ENCODE measurements around the gene TCF4. TPM values are rescaled to one million over a fixed set of nuclear protein-coding genes. Genes with fewer than 3 reads are reported as not detected.

TCF4 gene
- total RNA-seq, 4 donors from 2014 or later: 80.9 to 172 (median 94.0) TPM

DNA sequence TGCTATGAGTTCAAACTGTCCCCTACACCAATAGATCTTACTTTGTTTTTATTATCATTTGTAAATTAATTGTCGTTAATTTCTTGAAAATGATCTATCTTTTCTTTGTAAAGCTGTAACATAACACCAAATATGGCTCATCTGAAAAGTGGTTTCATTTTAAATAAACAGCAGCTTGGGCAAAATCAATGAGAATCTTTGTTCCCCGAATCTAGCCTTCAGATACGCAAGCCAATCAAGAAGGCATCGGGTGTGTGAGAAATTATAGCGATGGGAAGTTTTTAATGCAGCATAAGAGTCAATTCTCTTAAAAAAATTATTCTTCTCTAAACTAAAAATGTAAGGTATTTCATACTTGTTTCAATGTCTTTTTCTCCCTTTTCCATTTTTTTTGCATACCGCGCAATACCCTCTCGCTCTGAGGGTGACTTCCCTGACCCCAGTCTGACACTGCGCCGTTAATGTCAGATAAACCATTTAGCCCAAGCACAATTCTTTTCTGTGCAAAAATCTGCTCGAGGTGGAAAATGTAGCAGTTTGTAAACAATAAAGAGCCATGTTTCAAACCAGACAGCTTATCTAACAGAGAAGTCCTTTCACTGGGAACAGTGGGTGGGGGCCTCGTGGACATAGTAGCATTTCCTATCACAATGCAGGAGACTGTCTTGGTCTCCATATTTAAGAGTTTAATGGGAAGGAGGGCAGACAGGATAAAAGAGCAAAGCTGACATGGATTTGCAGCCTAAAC lies 129.4 kb downstream of the TCF4 start:
- H3K4me1 ChIP-seq: no peaks in the 10 kb centered on the region
- TF ChIP-seq EP300 (IDR thresholded peaks at IDR 0.05) (no peak), POLR2A (IDR thresholded peaks at IDR 0.05) (no peak), POLR2AphosphoS5 (IDR thresholded peaks at IDR 0.05) (no peak)
- TF ChIP-seq, protein P1, sequence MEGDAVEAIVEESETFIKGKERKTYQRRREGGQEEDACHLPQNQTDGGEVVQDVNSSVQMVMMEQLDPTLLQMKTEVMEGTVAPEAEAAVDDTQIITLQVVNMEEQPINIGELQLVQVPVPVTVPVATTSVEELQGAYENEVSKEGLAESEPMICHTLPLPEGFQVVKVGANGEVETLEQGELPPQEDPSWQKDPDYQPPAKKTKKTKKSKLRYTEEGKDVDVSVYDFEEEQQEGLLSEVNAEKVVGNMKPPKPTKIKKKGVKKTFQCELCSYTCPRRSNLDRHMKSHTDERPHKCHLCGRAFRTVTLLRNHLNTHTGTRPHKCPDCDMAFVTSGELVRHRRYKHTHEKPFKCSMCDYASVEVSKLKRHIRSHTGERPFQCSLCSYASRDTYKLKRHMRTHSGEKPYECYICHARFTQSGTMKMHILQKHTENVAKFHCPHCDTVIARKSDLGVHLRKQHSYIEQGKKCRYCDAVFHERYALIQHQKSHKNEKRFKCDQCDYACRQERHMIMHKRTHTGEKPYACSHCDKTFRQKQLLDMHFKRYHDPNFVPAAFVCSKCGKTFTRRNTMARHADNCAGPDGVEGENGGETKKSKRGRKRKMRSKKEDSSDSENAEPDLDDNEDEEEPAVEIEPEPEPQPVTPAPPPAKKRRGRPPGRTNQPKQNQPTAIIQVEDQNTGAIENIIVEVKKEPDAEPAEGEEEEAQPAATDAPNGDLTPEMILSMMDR (IDR thresholded peaks at IDR 0.05): no peak
- H3K4me3 ChIP-seq: no peak overlapping the region
- no peak overlapping the region for H3K27ac ChIP-seq
- H3K9me3 ChIP-seq: no peaks in the 10 kb centered on the region
- H3K36me3 ChIP-seq: peaks cover 11% of the 10 kb centered on the region
- H3K27me3 ChIP-seq: no peaks in the 10 kb centered on the region
- 85% methylated on average over 12 of the region's 12 CpGs for WGBS
- no peak for DNase-seq (ENCODE audit: low spot score in 2 of 2)

DNA sequence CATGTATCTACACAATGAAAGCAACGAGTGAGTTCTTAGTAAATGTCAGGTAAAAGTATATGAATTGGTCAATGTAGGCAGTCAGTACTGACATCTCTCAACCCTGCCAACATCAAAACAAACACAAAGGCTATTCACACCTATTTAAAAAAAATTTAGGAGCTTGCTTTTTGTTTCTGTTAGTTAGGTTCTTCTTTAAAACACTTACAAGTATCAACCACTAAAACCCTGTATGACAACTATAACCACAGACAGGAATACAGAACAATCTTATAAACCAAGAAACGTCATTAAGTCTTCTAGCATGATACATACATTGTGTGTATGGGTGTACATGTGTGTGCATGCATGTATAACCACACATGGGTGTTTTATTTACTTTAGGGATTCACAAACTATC lies 131.0 kb downstream of the TCF4 start:
- TF ChIP-seq EP300 (IDR thresholded peaks at IDR 0.05) (no peak), POLR2AphosphoS5 (IDR thresholded peaks at IDR 0.05) (no peak), POLR2A (IDR thresholded peaks at IDR 0.05) (no peak)
- TF ChIP-seq, protein P1 (IDR thresholded peaks at IDR 0.05): no peak
- H3K27ac ChIP-seq: no peak overlapping the region
- H3K27me3 ChIP-seq: no peaks in the 10 kb centered on the region
- peaks cover 12% of the 10 kb centered on the region for H3K4me1 ChIP-seq
- H3K36me3 ChIP-seq: peaks cover 11% of the 10 kb centered on the region
- DNase-seq (ENCODE audit: low spot score in 2 of 2): no peak
- no peaks in the 10 kb centered on the region for H3K9me3 ChIP-seq
- H3K4me3 ChIP-seq: no peak overlapping the region
- 66% methylated on average over 2 of the region's 2 CpGs for WGBS

DNA sequence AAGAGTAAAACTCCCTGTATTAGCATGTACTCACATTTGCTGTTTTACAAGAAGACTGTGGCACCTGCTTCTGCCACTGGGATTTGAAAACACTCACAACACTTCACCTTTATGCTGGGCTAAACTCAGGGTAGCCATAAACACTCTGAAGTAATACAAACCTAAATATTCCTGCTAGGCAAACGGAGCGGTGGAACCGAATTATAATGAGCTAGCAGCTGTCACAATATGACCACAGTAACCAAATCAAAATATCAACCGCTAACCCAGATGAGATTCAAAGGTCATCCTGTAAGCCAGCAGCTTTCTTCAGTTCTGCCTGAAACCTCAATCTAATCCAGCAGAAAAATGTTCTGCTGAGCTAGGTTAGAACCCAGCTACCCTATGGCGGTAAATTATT lies 132.1 kb downstream of the TCF4 start:
- H3K36me3 ChIP-seq: peaks cover 8% of the 10 kb centered on the region
- 87% methylated on average over 5 of the region's 5 CpGs for WGBS

DNA sequence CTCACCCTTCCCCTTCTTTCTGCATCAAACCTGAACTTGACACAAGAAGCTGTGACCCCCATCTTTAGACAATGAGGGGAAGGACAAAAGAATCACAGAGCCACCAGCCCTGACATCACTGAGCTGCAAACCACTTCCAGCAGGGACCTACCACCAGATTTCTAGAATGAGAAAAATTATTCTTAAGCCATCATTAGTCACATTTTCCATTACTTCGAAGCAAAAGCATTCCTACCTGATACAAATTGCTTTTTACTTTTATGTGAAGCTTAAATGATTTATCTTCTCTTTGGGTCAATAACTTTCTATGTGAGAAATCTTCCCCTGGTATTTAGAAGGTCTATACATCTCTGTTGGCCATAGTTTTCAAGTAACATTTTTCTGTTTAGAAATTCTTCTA lies 134.8 kb downstream of the TCF4 start:
- Histone ChIP-seq H3K9me3 (no peaks in the 10 kb centered on the region), H3K27ac (no peak overlapping the region), H3K4me3 (no peak overlapping the region), H3K4me1 (peaks cover 25% of the 10 kb centered on the region), H3K36me3 (no peaks in the 10 kb centered on the region), H3K27me3 (no peaks in the 10 kb centered on the region)
- 70% methylated on average over 1 of the region's 1 CpG for WGBS
- TF ChIP-seq POLR2A (IDR thresholded peaks at IDR 0.05) (no peak), EP300 (IDR thresholded peaks at IDR 0.05) (no peak)
- TF ChIP-seq, protein P1 (IDR thresholded peaks at IDR 0.05): no peak
- DNase-seq (ENCODE audit: low spot score in 2 of 2): no peak

More for the DNA sequence above, 132.1 kb downstream of the TCF4 start:
- DNase-seq (ENCODE audit: low spot score in 2 of 2): no peak
- H3K4me1 ChIP-seq: peaks cover 23% of the 10 kb centered on the region
- no peaks in the 10 kb centered on the region for H3K27me3 ChIP-seq
- no peak overlapping the region for H3K27ac ChIP-seq
- H3K4me3 ChIP-seq: no peak overlapping the region
- TF ChIP-seq EP300 (IDR thresholded peaks at IDR 0.05): no peak
- no peak for TF ChIP-seq POLR2AphosphoS5 (IDR thresholded peaks at IDR 0.05)
- no peak for TF ChIP-seq POLR2A (IDR thresholded peaks at IDR 0.05)
- TF ChIP-seq, protein P1 (IDR thresholded peaks at IDR 0.05): no peak
- H3K9me3 ChIP-seq: no peaks in the 10 kb centered on the region

GRCh38 chr18:55452123-55452611 lies 135.8 kb downstream of the TCF4 start:
- H3K27ac ChIP-seq: peak overlapping the region; percentile 62
- no peaks in the 10 kb centered on the region for H3K36me3 ChIP-seq
- peak in 1 of 2 donors; percentile 70 for DNase-seq (ENCODE audit: low spot score in 2 of 2)
- H3K9me3 ChIP-seq: no peaks in the 10 kb centered on the region
- peaks cover 25% of the 10 kb centered on the region for H3K4me1 ChIP-seq
- TF ChIP-seq POLR2A (IDR thresholded peaks at IDR 0.05) (no peak), POLR2AphosphoS5 (IDR thresholded peaks at IDR 0.05) (peak in 1 of 3 donors; percentile 16)
- TF ChIP-seq, protein P1 (IDR thresholded peaks at IDR 0.05): no peak
- 29% methylated on average over 1 of the region's 1 CpG for WGBS
- H3K4me3 ChIP-seq: no peak overlapping the region
- H3K27me3 ChIP-seq: no peaks in the 10 kb centered on the region

All from suprapubic skin (tissue), 4 donors.